Prostate gland (tissue), 2 donors: ENCODE data around the gene SSB.

Source experiments
- POLR2A ChIP-seq: fragments of 450-650 bp; IDR thresholded peaks from one replicate; pipeline ENCODE4 v1.6.1; 2016; ENCODE audit warnings: antibody characterized with exemption, mild to moderate bottlenecking
- POLR2AphosphoS5 ChIP-seq: sonication (generic); formaldehyde crosslinking; IDR thresholded peaks from one replicate; pipeline ENCODE4 v1.6.1; 2017; ENCODE audit warnings: antibody characterized with exemption
- TF ChIP-seq, protein P1 (sequence below), 4 experiments: fragments of 200-600 bp in 2 of 4; fragments of 450-650 bp in 2 of 4; sonication (generic) in 2 of 4; IDR thresholded peaks; 1 replicate in 3 of 4; 2 replicates in 1 of 4; pipeline ENCODE4 v1.5.1; 2016 to 2019; ENCODE audit warnings: antibody characterized with exemption in 4 of 4, mild to moderate bottlenecking in 2 of 4, moderate library complexity in 2 of 4

DNA sequence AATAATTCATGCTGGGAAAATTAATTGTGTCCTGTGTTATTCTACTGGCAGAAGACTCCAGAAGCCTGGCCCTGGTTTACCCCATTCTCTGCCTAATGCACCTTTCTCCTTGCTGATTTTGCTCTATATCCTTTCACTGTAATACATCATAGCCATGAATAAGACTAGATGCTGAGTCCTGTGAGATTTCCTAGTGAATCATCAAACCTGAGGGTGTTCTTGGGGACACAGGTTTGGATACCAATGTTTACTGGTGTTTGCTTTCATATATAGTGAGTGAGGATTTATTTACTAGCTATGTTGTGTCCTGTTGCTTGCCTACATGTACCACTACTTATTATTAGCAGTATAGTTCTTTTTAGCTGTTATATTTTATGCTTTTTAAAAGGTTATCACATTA, 19.6 kb downstream of the SSB start:
- TF ChIP-seq POLR2AphosphoS5 (no peak), POLR2A (no peak)
- TF ChIP-seq, protein P1, sequence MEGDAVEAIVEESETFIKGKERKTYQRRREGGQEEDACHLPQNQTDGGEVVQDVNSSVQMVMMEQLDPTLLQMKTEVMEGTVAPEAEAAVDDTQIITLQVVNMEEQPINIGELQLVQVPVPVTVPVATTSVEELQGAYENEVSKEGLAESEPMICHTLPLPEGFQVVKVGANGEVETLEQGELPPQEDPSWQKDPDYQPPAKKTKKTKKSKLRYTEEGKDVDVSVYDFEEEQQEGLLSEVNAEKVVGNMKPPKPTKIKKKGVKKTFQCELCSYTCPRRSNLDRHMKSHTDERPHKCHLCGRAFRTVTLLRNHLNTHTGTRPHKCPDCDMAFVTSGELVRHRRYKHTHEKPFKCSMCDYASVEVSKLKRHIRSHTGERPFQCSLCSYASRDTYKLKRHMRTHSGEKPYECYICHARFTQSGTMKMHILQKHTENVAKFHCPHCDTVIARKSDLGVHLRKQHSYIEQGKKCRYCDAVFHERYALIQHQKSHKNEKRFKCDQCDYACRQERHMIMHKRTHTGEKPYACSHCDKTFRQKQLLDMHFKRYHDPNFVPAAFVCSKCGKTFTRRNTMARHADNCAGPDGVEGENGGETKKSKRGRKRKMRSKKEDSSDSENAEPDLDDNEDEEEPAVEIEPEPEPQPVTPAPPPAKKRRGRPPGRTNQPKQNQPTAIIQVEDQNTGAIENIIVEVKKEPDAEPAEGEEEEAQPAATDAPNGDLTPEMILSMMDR (IDR thresholded peaks at IDR 0.05), result no peak
